ENCODE measurements around the gene HRCT1.
"Not testable (repeated sequence)": the region's sequence is repeated elsewhere in the genome, so short reads cannot be mapped to it uniquely, and the experiment has no call there.

HRCT1 gene

GRCh38 chr9:35869621-35870216 is 36.3 kb upstream of the HRCT1 start:
- no peak overlapping the region for H3K4me3 ChIP-seq (ENCODE audit: low read depth, low read length)
- no peak for TF ChIP-seq CTCF (IDR thresholded peaks at IDR 0.05; ENCODE audit: insufficient read depth, low read depth, low read length, missing control alignments)
- DNase-seq (ENCODE audit: low read depth), result no peak

GRCh38 chr9:35870351-35870923 is 35.6 kb upstream of the HRCT1 start, which contains the start of gene OR13J1:
Gene OR13J1, minus strand, starts transcription at chr9:35870401. Its CDS starts 0 bp downstream, at chr9:35870401.
- no peak within 1 kb of the TSS for H3K4me3 ChIP-seq (ENCODE audit: low read depth, low read length)
- no peak for DNase-seq (ENCODE audit: low read depth)
- no peak for TF ChIP-seq CTCF (IDR thresholded peaks at IDR 0.05; ENCODE audit: insufficient read depth, low read depth, low read length, missing control alignments)

- no peak for TF ChIP-seq CTCF (IDR thresholded peaks at IDR 0.05; ENCODE audit: insufficient read depth, low read depth, low read length, missing control alignments)
- no peak for DNase-seq (ENCODE audit: low read depth)
- no peak overlapping the region for H3K4me3 ChIP-seq (ENCODE audit: low read depth, low read length)
Observed at GRCh38 chr9:35871545-35871944, 34.5 kb upstream of the HRCT1 start.

- no peak overlapping the region for H3K4me3 ChIP-seq (ENCODE audit: low read depth, low read length)
- DNase-seq (ENCODE audit: low read depth), result no peak
- no peak for TF ChIP-seq CTCF (IDR thresholded peaks at IDR 0.05; ENCODE audit: insufficient read depth, low read depth, low read length, missing control alignments)
Observed at GRCh38 chr9:35872505-35872904, 33.5 kb upstream of the HRCT1 start.

- DNase-seq (ENCODE audit: low read depth), result peak; percentile 76
- peak; percentile 97 for TF ChIP-seq CTCF (IDR thresholded peaks at IDR 0.05; ENCODE audit: insufficient read depth, low read depth, low read length, missing control alignments)
- H3K4me3 ChIP-seq (ENCODE audit: low read depth, low read length), result no peak overlapping the region
Observed at GRCh38 chr9:35882263-35882848, 23.6 kb upstream of the HRCT1 start.

GRCh38 chr9:35882996-35883395 is 23.0 kb upstream of the HRCT1 start:
- DNase-seq (ENCODE audit: low read depth), result no peak
- TF ChIP-seq CTCF (IDR thresholded peaks at IDR 0.05; ENCODE audit: insufficient read depth, low read depth, low read length, missing control alignments), result no peak
- no peak overlapping the region for H3K4me3 ChIP-seq (ENCODE audit: low read depth, low read length)

- not testable (repeated sequence) for H3K4me3 ChIP-seq (ENCODE audit: low read depth, low read length); DNase-seq (ENCODE audit: low read depth)
Observed at GRCh38 chr9:35884908-35885307, 21.1 kb upstream of the HRCT1 start.
